ENCODE data around the gene TOMM6.

The TOMM6 gene

DNA sequence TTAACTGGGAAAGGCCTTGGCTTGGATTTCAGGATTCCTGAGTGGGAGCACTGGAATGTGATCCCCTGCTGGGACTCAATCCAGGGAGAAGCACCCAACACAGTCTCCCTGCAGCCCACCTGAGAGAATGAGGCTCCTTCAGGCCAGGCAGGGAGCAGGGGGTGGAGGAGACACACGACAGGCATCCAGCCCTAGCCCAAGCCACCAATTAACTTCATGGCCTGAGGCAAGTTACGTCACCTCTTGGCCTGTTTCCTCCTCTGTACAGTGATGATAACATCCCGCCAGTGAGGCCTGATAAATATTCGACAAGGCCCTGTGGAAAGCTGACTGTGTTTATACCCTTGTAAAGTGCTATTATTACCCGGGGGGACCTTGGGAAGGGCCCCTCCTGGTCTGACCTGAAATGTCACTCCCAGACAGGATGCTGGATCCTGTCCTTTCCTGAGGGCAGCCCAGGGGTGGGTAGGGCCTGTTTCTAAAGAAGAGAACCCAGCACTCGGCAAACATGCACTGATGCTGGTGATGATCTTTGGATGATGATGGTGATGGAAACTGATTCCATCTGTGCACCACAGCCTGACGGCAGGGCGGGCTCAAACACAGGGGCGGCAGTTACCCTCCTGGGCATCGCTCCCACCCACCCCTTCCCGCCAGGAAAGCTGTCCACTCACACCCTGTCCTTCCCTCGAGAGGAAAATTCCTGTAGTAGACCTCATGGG, 20.2 kb upstream of the TOMM6 start:
- H3K9me3 ChIP-seq (ENCODE audit: control insufficient read depth in 1 of 2, low read length in 2 of 2): no peaks in the 10 kb centered on the region
- peaks cover 9 to 21% of the 10 kb centered on the region in 2 donors for H3K36me3 ChIP-seq (ENCODE audit: control insufficient read depth in 1 of 2, insufficient read depth in 2 of 2, low read length in 2 of 2)
- peaks cover 0 to 3% of the 10 kb centered on the region in 2 donors for H3K4me1 ChIP-seq (ENCODE audit: control insufficient read depth in 1 of 2, insufficient read depth in 2 of 2, low read length in 2 of 2)
- no peaks in the 10 kb centered on the region for H3K27me3 ChIP-seq (ENCODE audit: low read depth, low read length)
- no peak overlapping the region for H3K27ac ChIP-seq (ENCODE audit: low read length)
- no peak overlapping the region for H3K4me3 ChIP-seq (ENCODE audit: low read depth in 1 of 2, low read length in 2 of 2)

DNA sequence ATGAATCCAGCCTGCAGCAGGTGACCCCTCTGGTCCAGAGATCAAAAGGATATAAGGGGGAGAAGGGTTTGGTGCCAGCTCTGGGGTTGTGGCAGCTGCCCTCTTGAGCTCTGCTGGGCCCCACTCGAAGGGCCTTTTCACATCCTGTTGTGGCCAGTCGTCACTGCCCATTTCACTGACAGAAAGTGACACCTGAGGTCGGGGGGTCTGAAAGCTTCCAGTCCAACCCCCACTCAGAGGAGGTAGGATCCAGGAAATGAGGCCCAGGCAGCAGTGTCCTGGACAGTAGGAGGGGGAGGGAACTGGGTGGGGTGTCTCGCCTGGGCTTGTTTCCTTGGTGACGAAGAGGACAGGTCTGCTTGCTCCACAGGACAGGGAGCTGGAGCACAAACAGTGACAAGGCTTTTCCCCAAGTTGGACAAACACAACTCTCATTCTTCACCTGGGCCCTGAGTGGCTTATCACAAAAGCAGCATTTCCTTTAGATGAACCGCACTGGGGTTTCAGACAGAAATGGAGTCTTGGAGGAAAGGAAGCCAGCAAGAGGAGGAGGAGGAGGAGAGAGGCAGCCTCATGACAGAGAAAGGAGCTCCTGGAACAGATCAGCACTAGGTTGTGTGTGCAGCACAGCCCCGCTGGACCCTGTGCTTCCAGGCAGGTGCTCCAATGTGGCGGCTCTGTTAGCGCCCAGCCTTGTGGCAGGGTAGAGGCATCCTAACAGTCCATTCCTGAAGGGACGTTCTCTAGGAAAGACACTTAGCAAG, 18.8 kb upstream of the TOMM6 start:
- Histone ChIP-seq H3K4me3 (ENCODE audit: low read depth in 1 of 2, low read length in 2 of 2) (no peak overlapping the region), H3K36me3 (ENCODE audit: control insufficient read depth in 1 of 2, insufficient read depth in 2 of 2, low read length in 2 of 2) (peaks cover 15 to 33% of the 10 kb centered on the region in 2 donors), H3K4me1 (ENCODE audit: control insufficient read depth in 1 of 2, insufficient read depth in 2 of 2, low read length in 2 of 2) (peaks cover 0 to 3% of the 10 kb centered on the region in 2 donors), H3K27ac (ENCODE audit: low read length) (no peak overlapping the region), H3K27me3 (ENCODE audit: low read depth, low read length) (no peaks in the 10 kb centered on the region), H3K9me3 (ENCODE audit: control insufficient read depth in 1 of 2, low read length in 2 of 2) (no peaks in the 10 kb centered on the region)

DNA sequence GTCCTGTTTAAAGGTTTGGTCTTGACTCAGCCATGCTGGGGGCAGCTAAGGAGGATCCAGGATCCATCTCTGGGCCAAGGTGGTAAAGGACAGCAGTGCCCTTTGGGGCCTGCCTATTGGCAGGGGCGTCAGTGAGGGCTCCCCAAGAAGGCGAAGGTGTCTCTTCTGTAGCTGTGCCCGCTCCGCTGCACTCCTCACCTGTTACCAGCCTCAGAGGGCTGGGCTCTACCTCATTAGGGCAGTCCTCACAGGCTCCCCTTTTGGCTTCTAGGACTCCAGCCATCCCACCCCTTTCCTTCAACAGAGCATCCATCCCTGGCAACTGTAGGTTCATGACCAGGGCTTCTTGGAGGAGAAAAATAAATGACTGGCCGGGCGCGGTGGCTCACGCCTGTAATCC, 18.1 kb upstream of the TOMM6 start:
- H3K9me3 ChIP-seq (ENCODE audit: control insufficient read depth in 1 of 2, low read length in 2 of 2): no peaks in the 10 kb centered on the region
- H3K36me3 ChIP-seq (ENCODE audit: control insufficient read depth in 1 of 2, insufficient read depth in 2 of 2, low read length in 2 of 2): peaks cover 18 to 36% of the 10 kb centered on the region in 2 donors
- H3K27ac ChIP-seq (ENCODE audit: low read length): no peak overlapping the region
- H3K27me3 ChIP-seq (ENCODE audit: low read depth, low read length): no peaks in the 10 kb centered on the region
- no peak overlapping the region for H3K4me3 ChIP-seq (ENCODE audit: low read depth in 1 of 2, low read length in 2 of 2)
- H3K4me1 ChIP-seq (ENCODE audit: control insufficient read depth in 1 of 2, insufficient read depth in 2 of 2, low read length in 2 of 2): peaks cover 0 to 3% of the 10 kb centered on the region in 2 donors

DNA sequence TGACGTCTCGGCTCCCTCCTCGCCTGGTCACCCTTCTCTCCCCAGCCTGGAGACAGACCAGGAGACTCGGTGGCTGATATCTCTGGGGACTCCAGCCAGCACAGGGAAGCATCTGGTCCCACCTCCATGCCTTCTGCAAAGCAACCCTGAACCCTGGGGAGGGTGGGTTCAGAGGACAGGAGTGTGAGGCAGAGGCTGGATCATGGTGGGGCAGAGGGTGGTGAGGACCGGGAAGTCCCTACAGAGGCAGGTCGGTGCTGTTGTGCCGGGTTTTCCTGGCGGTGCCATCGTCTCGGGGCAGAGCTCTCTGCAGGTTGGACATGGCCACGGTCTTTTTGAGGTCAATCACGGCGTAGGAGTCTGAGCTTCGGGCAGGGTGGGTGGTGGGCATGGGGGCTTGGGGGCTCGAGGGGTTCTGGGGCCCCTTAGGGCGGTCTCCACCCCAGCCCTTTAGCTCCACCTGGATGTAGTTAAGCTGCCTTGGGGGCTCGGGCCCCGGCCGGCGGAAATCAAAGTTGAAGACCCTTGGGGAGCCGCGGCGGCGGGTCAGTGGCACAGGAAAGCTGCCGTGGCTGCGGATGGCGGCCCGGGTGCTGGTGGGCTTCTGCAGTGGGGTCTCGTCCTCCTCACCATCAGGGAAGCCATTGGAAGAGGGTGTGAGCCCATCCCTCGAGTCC, 17.0 kb upstream of the TOMM6 start:
- Histone ChIP-seq H3K27ac (ENCODE audit: low read length) (no peak overlapping the region), H3K36me3 (ENCODE audit: control insufficient read depth in 1 of 2, insufficient read depth in 2 of 2, low read length in 2 of 2) (peaks cover 28 to 48% of the 10 kb centered on the region in 2 donors), H3K4me1 (ENCODE audit: control insufficient read depth in 1 of 2, insufficient read depth in 2 of 2, low read length in 2 of 2) (peaks cover 0 to 3% of the 10 kb centered on the region in 2 donors), H3K9me3 (ENCODE audit: control insufficient read depth in 1 of 2, low read length in 2 of 2) (no peaks in the 10 kb centered on the region), H3K27me3 (ENCODE audit: low read depth, low read length) (no peaks in the 10 kb centered on the region), H3K4me3 (ENCODE audit: low read depth in 1 of 2, low read length in 2 of 2) (no peak overlapping the region)

DNA sequence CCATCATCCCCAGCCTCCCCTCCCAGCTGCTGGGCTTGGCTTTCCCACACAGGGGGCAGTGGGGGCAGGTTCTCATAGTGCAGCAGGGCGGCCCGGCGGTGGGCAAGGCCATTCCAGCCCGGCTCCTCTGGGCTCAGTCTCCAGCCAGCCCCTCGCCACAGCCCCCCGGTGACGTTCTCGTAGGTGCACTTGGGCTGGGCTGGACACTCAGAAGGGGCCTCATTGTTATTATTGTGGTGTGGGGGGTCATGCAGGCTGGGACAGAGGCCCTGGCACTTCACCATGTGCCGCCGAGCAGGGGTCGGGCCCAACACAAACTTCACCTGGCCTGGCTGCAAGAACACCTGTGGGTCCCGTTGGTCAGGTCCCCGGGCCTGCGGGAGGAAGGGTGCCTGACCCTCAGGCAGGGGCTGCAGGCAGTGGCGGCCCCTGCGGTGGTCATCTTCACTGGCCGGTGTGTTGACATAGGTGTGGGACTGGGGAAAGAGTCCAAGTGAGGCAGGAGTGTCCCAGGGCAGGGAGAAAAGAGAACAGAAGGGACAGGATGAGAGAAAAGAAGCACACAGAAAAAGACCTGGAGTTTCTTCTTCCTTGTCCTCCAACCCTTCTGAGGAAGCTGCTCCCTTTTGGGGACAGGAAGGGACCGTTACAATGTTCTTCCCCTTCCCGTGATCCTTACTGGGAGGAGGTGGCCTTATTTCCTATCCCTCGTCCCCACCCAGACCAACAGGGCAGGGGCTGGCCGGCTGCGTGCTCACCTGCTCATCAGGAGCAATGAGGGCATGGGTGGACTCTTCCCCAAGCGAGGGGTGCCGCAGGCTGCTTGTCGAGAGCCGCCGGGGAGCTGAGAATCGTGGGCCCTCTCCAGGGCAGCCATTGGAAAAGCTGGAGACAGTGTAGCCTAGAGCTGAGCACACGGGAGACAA, 16.2 kb upstream of the TOMM6 start:
- Histone ChIP-seq H3K4me3 (ENCODE audit: low read depth in 1 of 2, low read length in 2 of 2) (no peak overlapping the region), H3K27ac (ENCODE audit: low read length) (no peak overlapping the region), H3K9me3 (ENCODE audit: control insufficient read depth in 1 of 2, low read length in 2 of 2) (no peaks in the 10 kb centered on the region), H3K27me3 (ENCODE audit: low read depth, low read length) (no peaks in the 10 kb centered on the region), H3K4me1 (ENCODE audit: control insufficient read depth in 1 of 2, insufficient read depth in 2 of 2, low read length in 2 of 2) (peaks cover 0 to 3% of the 10 kb centered on the region in 2 donors), H3K36me3 (ENCODE audit: control insufficient read depth in 1 of 2, insufficient read depth in 2 of 2, low read length in 2 of 2) (peaks cover 29 to 48% of the 10 kb centered on the region in 2 donors)

DNA sequence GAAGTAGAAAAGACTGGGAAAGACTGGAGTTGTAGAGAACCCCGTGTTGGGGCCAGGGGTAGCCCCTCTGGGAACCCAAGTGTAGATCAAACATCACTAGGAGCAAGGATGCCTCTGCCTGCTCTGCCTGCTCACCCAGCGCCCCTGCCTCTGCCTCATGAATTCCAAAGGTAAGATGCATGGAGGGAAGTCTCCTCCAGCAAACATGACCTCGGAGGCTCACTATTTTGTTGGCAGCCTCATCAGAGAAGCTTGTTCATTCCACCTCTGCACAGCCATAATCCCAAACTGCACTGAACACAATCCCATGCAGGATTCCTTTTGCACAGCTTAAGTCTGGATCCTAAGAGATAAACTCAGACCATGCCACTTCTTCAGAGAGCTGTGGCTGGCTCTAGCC, 12.7 kb upstream of the TOMM6 start:
- peaks cover 29 to 59% of the 10 kb centered on the region in 2 donors for H3K36me3 ChIP-seq (ENCODE audit: control insufficient read depth in 1 of 2, insufficient read depth in 2 of 2, low read length in 2 of 2)
- no peak overlapping the region for H3K27ac ChIP-seq (ENCODE audit: low read length)
- no peaks in the 10 kb centered on the region for H3K27me3 ChIP-seq (ENCODE audit: low read depth, low read length)

DNA sequence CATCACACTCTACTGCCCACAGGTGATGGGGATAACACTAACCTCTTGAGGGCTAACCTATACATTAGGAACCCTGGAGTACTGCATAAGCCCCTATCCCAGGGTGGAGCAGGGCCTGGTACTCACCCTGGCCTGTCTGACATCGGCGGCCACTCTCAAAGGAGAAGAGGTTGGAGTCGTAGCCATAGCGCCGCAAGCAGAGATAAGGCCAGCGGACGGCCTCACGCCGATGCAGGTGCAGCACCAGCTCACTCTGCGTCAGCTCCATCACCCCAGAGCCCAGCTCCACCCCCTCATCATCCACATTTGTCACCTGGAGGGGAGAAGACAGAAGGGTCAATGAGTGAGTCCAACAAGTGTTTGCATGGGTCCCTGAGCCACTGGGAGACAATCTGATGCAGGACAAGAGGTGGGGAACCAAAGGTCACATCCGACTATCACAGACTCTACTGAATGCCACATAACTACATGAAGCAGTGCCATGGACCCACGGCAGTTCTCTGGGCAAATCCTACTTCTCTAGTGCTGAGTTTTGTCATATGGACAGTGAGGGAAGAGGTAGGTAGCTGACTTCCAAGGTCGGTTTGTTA, 12.1 kb upstream of the TOMM6 start:
- Histone ChIP-seq H3K27ac (ENCODE audit: low read length) (no peak overlapping the region), H3K4me1 (ENCODE audit: control insufficient read depth in 1 of 2, insufficient read depth in 2 of 2, low read length in 2 of 2) (peaks cover 7 to 11% of the 10 kb centered on the region in 2 donors), H3K4me3 (ENCODE audit: low read depth in 1 of 2, low read length in 2 of 2) (no peak overlapping the region), H3K27me3 (ENCODE audit: low read depth, low read length) (no peaks in the 10 kb centered on the region), H3K36me3 (ENCODE audit: control insufficient read depth in 1 of 2, insufficient read depth in 2 of 2, low read length in 2 of 2) (peaks cover 29 to 57% of the 10 kb centered on the region in 2 donors), H3K9me3 (ENCODE audit: control insufficient read depth in 1 of 2, low read length in 2 of 2) (no peaks in the 10 kb centered on the region)

More for the DNA sequence above, 12.7 kb upstream of the TOMM6 start:
- H3K9me3 ChIP-seq (ENCODE audit: control insufficient read depth in 1 of 2, low read length in 2 of 2): no peaks in the 10 kb centered on the region
- no peak overlapping the region for H3K4me3 ChIP-seq (ENCODE audit: low read depth in 1 of 2, low read length in 2 of 2)
- peaks cover 7 to 11% of the 10 kb centered on the region in 2 donors for H3K4me1 ChIP-seq (ENCODE audit: control insufficient read depth in 1 of 2, insufficient read depth in 2 of 2, low read length in 2 of 2)

DNA sequence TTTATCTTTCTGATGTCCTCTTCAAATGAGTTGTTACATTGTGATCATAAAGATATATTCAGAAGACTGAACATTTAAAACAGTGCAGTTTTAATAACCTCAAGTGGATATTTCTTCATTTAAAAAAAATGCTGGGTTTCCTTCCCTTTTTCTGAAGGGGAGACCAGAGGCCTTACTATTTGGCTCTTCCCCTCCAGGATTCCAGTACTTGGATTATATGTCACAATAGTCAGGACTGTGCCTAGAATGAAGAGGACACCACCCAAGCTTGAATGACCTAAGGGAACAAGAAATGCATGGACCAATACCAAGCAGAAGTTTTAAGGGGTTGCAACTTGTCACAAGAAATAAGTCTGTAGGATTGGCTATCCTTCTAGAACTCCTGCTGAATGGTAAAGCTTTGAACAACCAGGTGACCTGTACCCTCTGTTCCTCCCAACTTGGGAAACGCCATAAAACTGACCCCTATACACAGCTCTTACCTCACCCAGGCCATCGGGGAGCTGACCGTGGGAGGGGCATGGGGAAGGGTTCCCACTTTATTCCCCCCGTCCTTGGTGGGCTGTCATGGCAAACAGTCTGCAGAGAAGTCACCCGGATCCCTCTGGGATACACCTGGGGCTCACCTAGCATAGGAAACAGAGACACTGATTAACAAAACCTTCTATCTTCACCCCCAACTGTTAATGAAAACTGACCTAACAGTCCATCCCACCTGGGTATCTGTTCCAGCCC, 9.8 kb upstream of the TOMM6 start:
- Histone ChIP-seq H3K27me3 (ENCODE audit: low read depth, low read length) (no peaks in the 10 kb centered on the region), H3K4me3 (ENCODE audit: low read depth in 1 of 2, low read length in 2 of 2) (no peak overlapping the region), H3K36me3 (ENCODE audit: control insufficient read depth in 1 of 2, insufficient read depth in 2 of 2, low read length in 2 of 2) (peaks cover 16 to 34% of the 10 kb centered on the region in 2 donors), H3K27ac (ENCODE audit: low read length) (no peak overlapping the region), H3K4me1 (ENCODE audit: control insufficient read depth in 1 of 2, insufficient read depth in 2 of 2, low read length in 2 of 2) (peaks cover 7 to 25% of the 10 kb centered on the region in 2 donors), H3K9me3 (ENCODE audit: control insufficient read depth in 1 of 2, low read length in 2 of 2) (no peaks in the 10 kb centered on the region)

DNA sequence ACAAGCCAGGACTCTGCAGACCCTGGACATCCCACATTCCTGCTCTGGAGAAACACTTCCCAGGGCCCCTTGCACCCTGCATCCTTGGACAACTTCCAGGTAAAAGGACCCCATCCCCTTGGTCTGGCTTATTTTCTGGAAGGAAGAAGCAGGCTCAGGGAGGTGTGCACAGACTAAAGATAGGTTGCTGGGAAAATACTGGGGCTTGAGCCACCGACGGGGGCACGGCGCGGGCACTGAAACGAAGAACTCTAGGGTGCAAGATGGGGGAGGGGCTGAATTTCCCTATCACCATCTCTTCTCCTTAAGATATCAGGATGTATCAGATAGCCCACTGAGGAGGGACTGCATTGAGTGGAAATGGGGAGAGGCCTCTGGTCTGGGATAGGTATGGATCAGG, 8.6 kb upstream of the TOMM6 start:
- peaks cover 9 to 25% of the 10 kb centered on the region in 2 donors for H3K4me1 ChIP-seq (ENCODE audit: control insufficient read depth in 1 of 2, insufficient read depth in 2 of 2, low read length in 2 of 2)
- peak overlapping the region; percentile 16 for H3K27ac ChIP-seq (ENCODE audit: low read length)
- no peaks in the 10 kb centered on the region for H3K9me3 ChIP-seq (ENCODE audit: control insufficient read depth in 1 of 2, low read length in 2 of 2)
- H3K27me3 ChIP-seq (ENCODE audit: low read depth, low read length): no peaks in the 10 kb centered on the region
- peaks cover 14 to 26% of the 10 kb centered on the region in 2 donors for H3K36me3 ChIP-seq (ENCODE audit: control insufficient read depth in 1 of 2, insufficient read depth in 2 of 2, low read length in 2 of 2)
- peak overlapping the region; percentile 67 to 87 for H3K4me3 ChIP-seq (ENCODE audit: low read depth in 1 of 2, low read length in 2 of 2)

DNA sequence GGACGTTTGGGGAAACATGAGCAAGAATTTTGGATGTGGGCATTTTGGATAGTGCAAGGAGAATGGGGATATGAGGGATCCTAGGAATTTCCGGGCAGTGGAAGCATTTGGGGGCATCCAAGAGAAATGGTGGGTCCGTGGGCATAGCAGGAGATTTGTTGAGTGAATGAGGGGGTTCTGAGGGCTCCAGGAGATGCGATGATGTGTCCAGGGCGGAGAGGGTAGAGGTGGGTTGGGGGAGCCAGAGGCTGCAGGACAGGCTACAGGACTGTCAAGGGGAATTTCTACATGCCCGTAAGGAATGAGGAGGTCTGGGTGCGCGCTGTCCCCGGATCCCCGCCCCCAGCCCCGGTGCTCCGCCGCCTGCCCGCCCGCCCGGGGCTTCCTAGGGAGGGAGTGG, 8.2 kb upstream of the TOMM6 start:
- peaks cover 14 to 25% of the 10 kb centered on the region in 2 donors for H3K4me1 ChIP-seq (ENCODE audit: control insufficient read depth in 1 of 2, insufficient read depth in 2 of 2, low read length in 2 of 2)
- H3K27me3 ChIP-seq (ENCODE audit: low read depth, low read length): no peaks in the 10 kb centered on the region
- H3K27ac ChIP-seq (ENCODE audit: low read length): peak overlapping the region; percentile 16

More for the DNA sequence above, 8.2 kb upstream of the TOMM6 start:
- Histone ChIP-seq H3K36me3 (ENCODE audit: control insufficient read depth in 1 of 2, insufficient read depth in 2 of 2, low read length in 2 of 2) (peaks cover 11 to 23% of the 10 kb centered on the region in 2 donors), H3K9me3 (ENCODE audit: control insufficient read depth in 1 of 2, low read length in 2 of 2) (no peaks in the 10 kb centered on the region), H3K4me3 (ENCODE audit: low read depth in 1 of 2, low read length in 2 of 2) (peak overlapping the region; percentile 67 to 87)
